ENCODE measurements around the gene ALDH1L1. TPM values are rescaled to one million over a fixed set of nuclear protein-coding genes. Genes with fewer than 3 reads are reported as not detected.

ALDH1L1 gene
- polyA plus RNA-seq, 1 donor, result 40.4 TPM

GRCh38 chr3:126147147-126147931 is 33.0 kb downstream of the ALDH1L1 start:
- Histone ChIP-seq H3K9me3 (ENCODE audit: control insufficient read depth, low read depth, low read length) (no peaks in the 10 kb centered on the region), H3K27me3 (ENCODE audit: control insufficient read depth, insufficient read depth, low read length) (no peaks in the 10 kb centered on the region), H3K36me3 (ENCODE audit: control insufficient read depth, insufficient read depth, low read length) (peaks cover 24% of the 10 kb centered on the region), H3K4me3 (ENCODE audit: low read length) (no peak overlapping the region), H3K4me1 (ENCODE audit: control insufficient read depth, insufficient read depth, low read length) (no peaks in the 10 kb centered on the region), H3K27ac (ENCODE audit: low read length) (no peak overlapping the region)
- DNase-seq, result no peak
- no CpG with 5 or more reads among the region's 7 CpGs for WGBS (ENCODE audit: insufficient coverage, low lambda C conversion rate)

- Histone ChIP-seq H3K4me3 (ENCODE audit: low read length) (no peak overlapping the region), H3K4me1 (ENCODE audit: control insufficient read depth, insufficient read depth, low read length) (no peaks in the 10 kb centered on the region)
- DNase-seq, result no peak
These were observed 33.8 kb downstream of the ALDH1L1 start for GRCh38 chr3:126146525-126147146.

GRCh38 chr3:126146034-126146433 is 34.4 kb downstream of the ALDH1L1 start:
- Histone ChIP-seq H3K4me1 (ENCODE audit: control insufficient read depth, insufficient read depth, low read length) (no peaks in the 10 kb centered on the region), H3K27ac (ENCODE audit: low read length) (no peak overlapping the region), H3K36me3 (ENCODE audit: control insufficient read depth, insufficient read depth, low read length) (peaks cover 13% of the 10 kb centered on the region), H3K9me3 (ENCODE audit: control insufficient read depth, low read depth, low read length) (no peaks in the 10 kb centered on the region), H3K4me3 (ENCODE audit: low read length) (no peak overlapping the region), H3K27me3 (ENCODE audit: control insufficient read depth, insufficient read depth, low read length) (no peaks in the 10 kb centered on the region)
- WGBS (ENCODE audit: insufficient coverage, low lambda C conversion rate), result no CpG with 5 or more reads among the region's 4 CpGs
- no peak for DNase-seq

More at GRCh38 chr3:126146525-126147146, 33.8 kb downstream of the ALDH1L1 start:
- WGBS (ENCODE audit: insufficient coverage, low lambda C conversion rate), result no CpG with 5 or more reads among the region's 6 CpGs
- Histone ChIP-seq H3K9me3 (ENCODE audit: control insufficient read depth, low read depth, low read length) (no peaks in the 10 kb centered on the region), H3K27ac (ENCODE audit: low read length) (no peak overlapping the region), H3K36me3 (ENCODE audit: control insufficient read depth, insufficient read depth, low read length) (peaks cover 19% of the 10 kb centered on the region), H3K27me3 (ENCODE audit: control insufficient read depth, insufficient read depth, low read length) (no peaks in the 10 kb centered on the region)

- H3K36me3 ChIP-seq (ENCODE audit: control insufficient read depth, insufficient read depth, low read length), result peaks cover 3% of the 10 kb centered on the region
- no peaks in the 10 kb centered on the region for H3K4me1 ChIP-seq (ENCODE audit: control insufficient read depth, insufficient read depth, low read length)
- DNase-seq, result no peak
- no peaks in the 10 kb centered on the region for H3K9me3 ChIP-seq (ENCODE audit: control insufficient read depth, low read depth, low read length)
- H3K27ac ChIP-seq (ENCODE audit: low read length), result no peak overlapping the region
- no peaks in the 10 kb centered on the region for H3K27me3 ChIP-seq (ENCODE audit: control insufficient read depth, insufficient read depth, low read length)
- no CpG with 5 or more reads among the region's 3 CpGs for WGBS (ENCODE audit: insufficient coverage, low lambda C conversion rate)
- H3K4me3 ChIP-seq (ENCODE audit: low read length), result no peak overlapping the region
These were observed 37.7 kb downstream of the ALDH1L1 start for GRCh38 chr3:126142652-126143051.

GRCh38 chr3:126137490-126138130 is 42.8 kb downstream of the ALDH1L1 start:
- Histone ChIP-seq H3K9me3 (ENCODE audit: control insufficient read depth, low read depth, low read length) (no peaks in the 10 kb centered on the region), H3K4me3 (ENCODE audit: low read length) (no peak overlapping the region), H3K27ac (ENCODE audit: low read length) (no peak overlapping the region), H3K27me3 (ENCODE audit: control insufficient read depth, insufficient read depth, low read length) (no peaks in the 10 kb centered on the region), H3K4me1 (ENCODE audit: control insufficient read depth, insufficient read depth, low read length) (no peaks in the 10 kb centered on the region), H3K36me3 (ENCODE audit: control insufficient read depth, insufficient read depth, low read length) (peaks cover 14% of the 10 kb centered on the region)
- DNase-seq, result no peak
- no CpG with 5 or more reads among the region's 8 CpGs for WGBS (ENCODE audit: insufficient coverage, low lambda C conversion rate)

- no peaks in the 10 kb centered on the region for H3K9me3 ChIP-seq (ENCODE audit: control insufficient read depth, low read depth, low read length)
- WGBS (ENCODE audit: insufficient coverage, low lambda C conversion rate), result no CpG with 5 or more reads among the region's 11 CpGs
- H3K4me1 ChIP-seq (ENCODE audit: control insufficient read depth, insufficient read depth, low read length), result no peaks in the 10 kb centered on the region
- H3K36me3 ChIP-seq (ENCODE audit: control insufficient read depth, insufficient read depth, low read length), result peaks cover 14% of the 10 kb centered on the region
- H3K27ac ChIP-seq (ENCODE audit: low read length), result no peak overlapping the region
- H3K4me3 ChIP-seq (ENCODE audit: low read length), result no peak overlapping the region
- DNase-seq, result no peak
- no peaks in the 10 kb centered on the region for H3K27me3 ChIP-seq (ENCODE audit: control insufficient read depth, insufficient read depth, low read length)
These were observed 43.8 kb downstream of the ALDH1L1 start for GRCh38 chr3:126136428-126137220.

GRCh38 chr3:126135406-126136076 is 44.8 kb downstream of the ALDH1L1 start:
- no CpG with 5 or more reads among the region's 15 CpGs for WGBS (ENCODE audit: insufficient coverage, low lambda C conversion rate)
- Histone ChIP-seq H3K9me3 (ENCODE audit: control insufficient read depth, low read depth, low read length) (no peaks in the 10 kb centered on the region), H3K4me3 (ENCODE audit: low read length) (no peak overlapping the region), H3K27me3 (ENCODE audit: control insufficient read depth, insufficient read depth, low read length) (no peaks in the 10 kb centered on the region), H3K27ac (ENCODE audit: low read length) (no peak overlapping the region), H3K36me3 (ENCODE audit: control insufficient read depth, insufficient read depth, low read length) (peaks cover 16% of the 10 kb centered on the region), H3K4me1 (ENCODE audit: control insufficient read depth, insufficient read depth, low read length) (no peaks in the 10 kb centered on the region)
- DNase-seq, result no peak

- WGBS (ENCODE audit: insufficient coverage, low lambda C conversion rate), result no CpG with 5 or more reads among the region's 3 CpGs
- no peaks in the 10 kb centered on the region for H3K9me3 ChIP-seq (ENCODE audit: control insufficient read depth, low read depth, low read length)
- H3K27me3 ChIP-seq (ENCODE audit: control insufficient read depth, insufficient read depth, low read length), result no peaks in the 10 kb centered on the region
- H3K36me3 ChIP-seq (ENCODE audit: control insufficient read depth, insufficient read depth, low read length), result peaks cover 17% of the 10 kb centered on the region
- no peak overlapping the region for H3K27ac ChIP-seq (ENCODE audit: low read length)
- no peaks in the 10 kb centered on the region for H3K4me1 ChIP-seq (ENCODE audit: control insufficient read depth, insufficient read depth, low read length)
- no peak overlapping the region for H3K4me3 ChIP-seq (ENCODE audit: low read length)
- no peak for DNase-seq
These were observed 45.3 kb downstream of the ALDH1L1 start for GRCh38 chr3:126135071-126135405.

GRCh38 chr3:126134219-126134975 is 46.0 kb downstream of the ALDH1L1 start:
- Histone ChIP-seq H3K4me3 (ENCODE audit: low read length) (no peak overlapping the region), H3K27ac (ENCODE audit: low read length) (no peak overlapping the region), H3K9me3 (ENCODE audit: control insufficient read depth, low read depth, low read length) (no peaks in the 10 kb centered on the region), H3K36me3 (ENCODE audit: control insufficient read depth, insufficient read depth, low read length) (peaks cover 17% of the 10 kb centered on the region), H3K27me3 (ENCODE audit: control insufficient read depth, insufficient read depth, low read length) (no peaks in the 10 kb centered on the region), H3K4me1 (ENCODE audit: control insufficient read depth, insufficient read depth, low read length) (no peaks in the 10 kb centered on the region)
- peak; percentile 35 to 43 for DNase-seq
- no CpG with 5 or more reads among the region's 23 CpGs for WGBS (ENCODE audit: insufficient coverage, low lambda C conversion rate)
